GM12878 (cell line): ENCODE data around the gene MAP1LC3B. TPM values are rescaled to one million over a fixed set of nuclear protein-coding genes. Genes with fewer than 3 reads are reported as not detected.

Experiments
- ATAC-seq: fragments of 200-7000 bp; cut with Tn5 transposase; 3 replicates; pipeline ENCODE4 v1.9.1; 2020; ENCODE audit warnings: mild to moderate bottlenecking, moderate library complexity
- BruUV-seq: library from RNA; stranded (reverse); fragments of 400-500 nt; replicated peaks from 2 replicates; lab custom pipeline; 2021; lab: Mats Ljungman, UMichigan
- CTCF ChIA-PET: fragments of 300-600 bp; sonication (Branson Sonifier 250); formaldehyde crosslinking; extraction: SDS; loops from one replicate; lab custom pipeline; 2021; ENCODE audit warnings: inconsistent platforms; lab: Yijun Ruan, JAX
- POLR2A ChIA-PET: fragments of 350-600 bp; formaldehyde crosslinking; extraction: SDS; loops from one replicate; lab custom pipeline; 2021; ENCODE audit warnings: inconsistent platforms; lab: Charles Lee
- RAD21 ChIA-PET: fragments of 300-600 bp; sonication (Branson Sonifier 250); formaldehyde crosslinking; loops from one replicate; lab custom pipeline; 2023; ENCODE audit warnings: antibody characterized with exemption; ENCODE audit not compliant: unreplicated experiment; lab: Charles Lee
- SMC1A ChIA-PET: fragments of 300-600 bp; sonication (Branson Sonifier 250); formaldehyde crosslinking; loops from one replicate; lab custom pipeline; 2023; ENCODE audit not compliant: unreplicated experiment, uncharacterized antibody; lab: Charles Lee
- DNase-seq: peaks from one replicate; pipeline ENCODE4 v3.0.0-alpha.2; 2011; ENCODE audit warnings: low read depth, low spot score
- FAIRE-seq: peaks from 3 replicates; lab custom pipeline; 2011; peaks lifted over from hg19 to GRCh38; lab: Jason Lieb, UNC
- H2AFZ ChIP-seq: 2 replicates; pipeline ENCODE4 v1.6.0; 2011; ENCODE audit warnings: low read depth, low read length, control low read depth; ENCODE audit not compliant: control insufficient read depth
- H3K27ac ChIP-seq: 2 replicates; pipeline ENCODE4 v1.5.1; 2011; ENCODE audit warnings: control low read depth; ENCODE audit not compliant: control insufficient read depth, insufficient read depth
- H3K27me3 ChIP-seq, 2 experiments: replicated peaks in 1 of 2; 2 replicates each; pipeline versions ENCODE4 v1.6.0 to v1.6.1; 2011; ENCODE audit warnings: low read length in 1 of 2; ENCODE audit not compliant: control insufficient read depth in 2 of 2, insufficient read depth in 2 of 2
- H3K36me3 ChIP-seq, 2 experiments: 2 replicates each; pipeline ENCODE4 v1.5.1; 2011; ENCODE audit warnings: low read length in 1 of 2; ENCODE audit not compliant: control insufficient read depth in 2 of 2, insufficient read depth in 2 of 2
- H3K4me1 ChIP-seq: 2 replicates; pipeline ENCODE4 v1.6.1; 2011; ENCODE audit warnings: mild to moderate bottlenecking, low read length, moderate library complexity, mixed read lengths; ENCODE audit not compliant: control insufficient read depth, insufficient read depth
- H3K4me2 ChIP-seq: 2 replicates; pipeline ENCODE4 v1.6.0; 2011; ENCODE audit warnings: control low read depth; ENCODE audit not compliant: control insufficient read depth, insufficient read depth
- H3K4me3 ChIP-seq: fragments of 200-600 bp; sonication (generic); 2 replicates; pipeline ENCODE4 v1.5.1; 2016
- H3K79me2 ChIP-seq: 2 replicates; pipeline ENCODE4 v1.6.0; 2011; ENCODE audit warnings: low read length; ENCODE audit not compliant: control insufficient read depth, insufficient read depth
- H3K9ac ChIP-seq: 2 replicates; pipeline ENCODE4 v1.8.0; 2011; ENCODE audit warnings: low read length, control low read depth, mixed read lengths; ENCODE audit not compliant: control insufficient read depth, insufficient read depth
- H3K9me3 ChIP-seq: replicated peaks from 3 replicates; pipeline ENCODE4 v1.5.1; 2011; ENCODE audit warnings: mild to moderate bottlenecking, low read length; ENCODE audit not compliant: control insufficient read depth, insufficient read depth
- H4K20me1 ChIP-seq: 2 replicates; pipeline ENCODE4 v1.6.0; 2011; ENCODE audit not compliant: control insufficient read depth, insufficient read depth
- CHD2 ChIP-seq: IDR thresholded peaks from 2 replicates; pipeline ENCODE4 v1.6.1; 2011; ENCODE audit warnings: low read depth, low read length, improper control_type of control experiment, borderline replicate concordance
- FOS ChIP-seq: IDR thresholded peaks from 3 replicates; pipeline ENCODE4 v1.6.1; 2011; ENCODE audit warnings: borderline replicate concordance; ENCODE audit not compliant: insufficient read length; ENCODE audit errors: extremely low read depth
- GATAD2B ChIP-seq: fragments of 450-650 bp; conservative IDR thresholded peaks from 2 replicates; pipeline ENCODE4 v1.6.1; 2017; ENCODE audit warnings: low read depth, mild to moderate bottlenecking, moderate library complexity
- IKZF2 ChIP-seq, 2 experiments: fragments of 450-650 bp; IDR thresholded peaks; 2 replicates each; pipeline ENCODE4 v1.6.1; 2017; ENCODE audit warnings: mild to moderate bottlenecking in 2 of 2, moderate library complexity in 2 of 2
- PKNOX1 ChIP-seq: fragments of 450-650 bp; IDR thresholded peaks from 2 replicates; pipeline ENCODE4 v1.6.1; 2016; ENCODE audit warnings: mild to moderate bottlenecking
- ZNF24 ChIP-seq: fragments of 450-650 bp; IDR thresholded peaks from 2 replicates; pipeline ENCODE4 v1.6.1; 2017; ENCODE audit warnings: antibody characterized with exemption, mild to moderate bottlenecking
- WGBS: methylation state at CpG from one replicate; pipeline ENCODE4 v1.1.6; 2016; ENCODE audit warnings: low lambda C conversion rate; ENCODE audit not compliant: insufficient replicate concordance, insufficient coverage; ENCODE audit errors: missing lambda C conversion rate; 5-methylcytosine and 5-hydroxymethylcytosine counted together
- in situ Hi-C: fragments of 300-500 bp; cut with MboI; formaldehyde crosslinking; loops from 9 replicates; pipeline ENCODE4 v1.14.3; 2018; ENCODE audit warnings: mixed read lengths
- intact Hi-C: fragments of 100-400 bp; cut with micrococcal nuclease; formaldehyde crosslinking; loops from one replicate; pipeline ENCODE4 v1.14.2; 2022; ENCODE audit not compliant: unreplicated experiment
- polyA plus RNA-seq, 11 experiments: library from polyadenylated mRNA; depleted of rRNA in 4 of 11; unstranded in 6 of 11; stranded (reverse) in 5 of 11; fragments of >200 nt; fragmentation: Nextera tagmentation in 4 of 11; fragmentation: Illumina TruSeq in 1 of 11; extraction: Ambion mirVana in 4 of 11; extraction: Trizol in 1 of 11; gene quantifications; 1 replicate in 1 of 11; 2 replicates in 10 of 11; pipeline versions ENCODE4 v1.2.1 to v1.2.3, GENCODE V29; 2011 to 2016; ENCODE audit warnings: inconsistent platforms in 2 of 11, missing spikeins in 2 of 11, low read depth in 1 of 11
- total RNA-seq, 4 experiments: library from RNA; depleted of rRNA in 3 of 4; stranded (reverse); fragments of >200 nt in 3 of 4; fragmentation: Illumina TruSeq in 1 of 4; extraction: Trizol in 1 of 4; gene quantifications; 2 replicates each; pipeline versions ENCODE4 v1.2.1 to v1.2.3, GENCODE V29; 2013 to 2021

The MAP1LC3B gene
- total and polyA plus RNA-seq, 10 of the 15 experiments (the other 5 are each of a cell fraction or from before 2014, with no cell fraction given) = 6.1 to 42.8 (median 13.7) TPM

DNA sequence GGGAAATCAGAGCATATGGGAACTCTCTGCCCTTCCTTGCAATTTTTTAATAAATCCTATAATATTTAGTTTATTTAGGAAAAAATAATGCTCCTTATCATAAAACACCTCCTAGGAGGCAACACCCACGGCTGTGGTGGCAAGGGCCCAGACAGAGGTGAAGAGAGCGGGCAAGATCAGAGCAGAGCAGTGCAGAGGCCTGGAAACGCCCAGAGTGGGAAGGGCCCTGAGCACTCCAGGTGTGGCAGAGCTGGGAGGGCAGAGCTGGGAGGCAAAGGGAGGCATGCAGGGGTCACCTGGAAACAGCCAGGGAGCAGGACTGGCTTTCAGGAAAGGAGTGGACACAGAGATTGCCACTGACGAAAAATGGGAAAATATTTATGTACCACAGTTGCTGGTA lies 25.8 kb upstream of the MAP1LC3B start (continued):
- no peak for TF ChIP-seq PKNOX1
- TF ChIP-seq FOS = no peak
- TF ChIP-seq, all 136 proteins: peak for 0

DNA sequence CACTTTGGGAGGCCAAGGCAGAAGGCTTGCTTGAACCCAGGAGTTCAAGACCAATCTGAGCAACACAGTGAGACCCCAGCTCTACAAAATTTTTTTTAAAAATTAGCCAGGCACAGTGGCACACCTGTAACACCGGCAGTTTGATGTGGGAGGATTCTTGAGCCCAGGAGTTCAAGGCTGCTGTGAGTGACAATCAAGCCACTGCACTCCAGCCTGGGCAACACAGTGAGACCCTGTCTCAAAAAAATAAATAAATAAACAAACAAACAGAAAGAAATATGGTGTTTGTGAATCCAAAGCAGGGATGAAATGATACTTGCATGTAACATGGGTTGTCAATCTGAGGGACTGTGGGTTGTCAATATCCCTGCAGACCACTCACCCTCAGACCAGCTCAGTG lies 25.2 kb upstream of the MAP1LC3B start:
- POLR2A ChIA-PET = interaction anchor here (0.6 kb wide), 1 partner anchor 34 kb away, joined by 7 read pairs; no protein-coding TSS in a partner anchor
- Histone ChIP-seq H3K4me2 (no peak overlapping the region), H3K27ac (no peak overlapping the region)
- TF ChIP-seq GATAD2B = no peak
- TF ChIP-seq CHD2 = no peak
- no peak for TF ChIP-seq ZNF24
- no peak for TF ChIP-seq FOS
- no peak for TF ChIP-seq IKZF2 (IDR thresholded peaks at IDR 0.05)
- TF ChIP-seq, all 136 proteins: peak for 0
- ChIA-PET RAD21 (interaction anchor here (1.0 kb wide), 1 partner anchor 17 kb away, joined by 3 read pairs; the partner anchor contains the start of gene FBXO31), SMC1A (no interaction called here), CTCF (no interaction called here)
- peaks cover 0 to 3% of the 10 kb centered on the region in 2 experiments; a peak in 3 of 4 replicates for H3K36me3 ChIP-seq
- no peak overlapping the region for H2AFZ ChIP-seq
- no peak overlapping the region for H3K4me3 ChIP-seq
- no peaks in the 10 kb centered on the region for H3K9me3 ChIP-seq
- ATAC-seq = no peak
- peaks cover 8% of the 10 kb centered on the region for H3K79me2 ChIP-seq
- no peaks in the 10 kb centered on the region for H4K20me1 ChIP-seq
- H3K27me3 ChIP-seq = no peaks in the 10 kb centered on the region
- intact Hi-C loops (no loop called here), in situ Hi-C loops (no loop called here)
- no TSS peak for BruUV-seq
- no peak overlapping the region for H3K9ac ChIP-seq
- no peak for DNase-seq
- FAIRE-seq = no peak
- WGBS = 100% methylated on average over 1 of the region's 1 CpG
- no peaks in the 10 kb centered on the region for H3K4me1 ChIP-seq
